ENCODE results near the gene COL9A3.
A peak's percentile ranks its signal among the peaks of the same experiment; 100 is the strongest.

Gene COL9A3

GRCh38 chr20:62858058-62858830, 41.4 kb downstream of the COL9A3 start:
- Histone ChIP-seq H3K4me2 (ENCODE audit: low read length) (no peak overlapping the region), H3K79me2 (no peaks in the 10 kb centered on the region), H3K27me3 (ENCODE audit: control insufficient read depth, insufficient read depth, low read length) (no peaks in the 10 kb centered on the region), H2AFZ (no peak overlapping the region), H3K4me1 (no peaks in the 10 kb centered on the region), H3K4me3 (ENCODE audit: low read depth, low read length) (no peak overlapping the region), H3K27ac (no peak overlapping the region), H3K9me3 (ENCODE audit: control insufficient read depth, low read length) (no peaks in the 10 kb centered on the region), H3K36me3 (ENCODE audit: control insufficient read depth, insufficient read depth, low read length) (no peaks in the 10 kb centered on the region), H3K9ac (no peak overlapping the region)
- no peak for TF ChIP-seq CTCF (IDR thresholded peaks at IDR 0.05)

- no peak for TF ChIP-seq CTCF (IDR thresholded peaks at IDR 0.05)
- no peaks in the 10 kb centered on the region for H3K79me2 ChIP-seq
- H3K4me3 ChIP-seq (ENCODE audit: low read depth, low read length) = no peak overlapping the region
- no peak overlapping the region for H2AFZ ChIP-seq
- H3K27ac ChIP-seq = no peak overlapping the region
- no peaks in the 10 kb centered on the region for H3K4me1 ChIP-seq
- no peaks in the 10 kb centered on the region for H3K36me3 ChIP-seq (ENCODE audit: control insufficient read depth, insufficient read depth, low read length)
- H3K27me3 ChIP-seq (ENCODE audit: control insufficient read depth, insufficient read depth, low read length) = no peaks in the 10 kb centered on the region
- no peaks in the 10 kb centered on the region for H3K9me3 ChIP-seq (ENCODE audit: control insufficient read depth, low read length)
- H3K9ac ChIP-seq = no peak overlapping the region
- H3K4me2 ChIP-seq (ENCODE audit: low read length) = no peak overlapping the region
Measured at GRCh38 chr20:62859721-62860120, 42.9 kb downstream of the COL9A3 start.

- Histone ChIP-seq H3K4me3 (ENCODE audit: low read depth, low read length) (peak overlapping the region; percentile 6), H3K27me3 (ENCODE audit: control insufficient read depth, insufficient read depth, low read length) (no peaks in the 10 kb centered on the region), H2AFZ (peak overlapping the region; percentile 17), H3K27ac (no peak overlapping the region), H3K9me3 (ENCODE audit: control insufficient read depth, low read length) (no peaks in the 10 kb centered on the region), H3K4me1 (no peaks in the 10 kb centered on the region), H3K4me2 (ENCODE audit: low read length) (peak overlapping the region; percentile 65), H3K9ac (no peak overlapping the region), H3K36me3 (ENCODE audit: control insufficient read depth, insufficient read depth, low read length) (no peaks in the 10 kb centered on the region), H3K79me2 (no peaks in the 10 kb centered on the region)
- TF ChIP-seq CTCF (IDR thresholded peaks at IDR 0.05) = no peak
Measured at GRCh38 chr20:62860391-62860923, 43.6 kb downstream of the COL9A3 start.

GRCh38 chr20:62860924-62861691, 44.3 kb downstream of the COL9A3 start:
- peak overlapping the region; percentile 6 for H3K4me3 ChIP-seq (ENCODE audit: low read depth, low read length)
- no peak overlapping the region for H3K27ac ChIP-seq

More at GRCh38 chr20:62860924-62861691, 44.3 kb downstream of the COL9A3 start:
- H3K9ac ChIP-seq = no peak overlapping the region
- TF ChIP-seq CTCF (IDR thresholded peaks at IDR 0.05) = no peak
- H3K27me3 ChIP-seq (ENCODE audit: control insufficient read depth, insufficient read depth, low read length) = no peaks in the 10 kb centered on the region
- H3K9me3 ChIP-seq (ENCODE audit: control insufficient read depth, low read length) = no peaks in the 10 kb centered on the region
- no peaks in the 10 kb centered on the region for H3K4me1 ChIP-seq
- no peaks in the 10 kb centered on the region for H3K79me2 ChIP-seq
- no peaks in the 10 kb centered on the region for H3K36me3 ChIP-seq (ENCODE audit: control insufficient read depth, insufficient read depth, low read length)
- H2AFZ ChIP-seq = no peak overlapping the region
- H3K4me2 ChIP-seq (ENCODE audit: low read length) = peak overlapping the region; percentile 65

Data from parathyroid adenoma (tissue), 2 donors.